ENCODE results near the gene PRR3. TPM values are rescaled to one million over a fixed set of nuclear protein-coding genes. Genes with fewer than 3 reads are reported as not detected.
A peak's percentile ranks its signal among the peaks of the same experiment; 100 is the strongest.

PRR3 gene
- total and polyA plus RNA-seq, 2 of the 13 experiments (the other 11 are each of a cell fraction or from before 2014, with no cell fraction given), result 14.6 to 21.2 TPM

- TF ChIP-seq ELK4 (CRISPR knock-in tag; IDR thresholded peaks at IDR 0.05; ENCODE audit: borderline replicate concordance) (no peak), ZMAT3 (CRISPR knock-in tag; conservative IDR thresholded peaks at IDR 0.05) (0 out of 2 replicates have a peak, but pooled peaks have one; percentile 53), ZNF552 (CRISPR knock-in tag; IDR thresholded peaks at IDR 0.05; ENCODE audit: borderline replicate concordance) (no peak), ZNF318 (CRISPR knock-in tag; IDR thresholded peaks at IDR 0.05) (no peak), ZBTB37 (CRISPR knock-in tag; IDR thresholded peaks at IDR 0.05) (no peak), ZNF557 (CRISPR knock-in tag; IDR thresholded peaks at IDR 0.05) (no peak), SRF (IDR thresholded peaks at IDR 0.05; ENCODE audit: low read depth, low read length) (no peak), AGO1 (IDR thresholded peaks at IDR 0.05; ENCODE audit: low read depth, low read length, poor library complexity, severe bottlenecking) (no peak), ZIK1 (CRISPR knock-in tag; IDR thresholded peaks at IDR 0.05; ENCODE audit: borderline replicate concordance, low read depth) (no peak), ZNF282 (IDR thresholded peaks at IDR 0.05; ENCODE audit: partially characterized antibody) (no peak), FOXP1 (IDR thresholded peaks at IDR 0.05) (no peak), FOXP1 (CRISPR knock-in tag; IDR thresholded peaks at IDR 0.05) (0 out of 2 replicates have a peak, but pooled peaks have one; percentile 52), KDM6A (CRISPR knock-in tag; IDR thresholded peaks at IDR 0.05; ENCODE audit: low read depth) (no peak), ZNF10 (CRISPR knock-in tag; IDR thresholded peaks at IDR 0.05; ENCODE audit: borderline replicate concordance, low read depth) (no peak), ATF6 (CRISPR knock-in tag; conservative IDR thresholded peaks at IDR 0.05) (no peak)
- TF ChIP-seq, protein P1, sequence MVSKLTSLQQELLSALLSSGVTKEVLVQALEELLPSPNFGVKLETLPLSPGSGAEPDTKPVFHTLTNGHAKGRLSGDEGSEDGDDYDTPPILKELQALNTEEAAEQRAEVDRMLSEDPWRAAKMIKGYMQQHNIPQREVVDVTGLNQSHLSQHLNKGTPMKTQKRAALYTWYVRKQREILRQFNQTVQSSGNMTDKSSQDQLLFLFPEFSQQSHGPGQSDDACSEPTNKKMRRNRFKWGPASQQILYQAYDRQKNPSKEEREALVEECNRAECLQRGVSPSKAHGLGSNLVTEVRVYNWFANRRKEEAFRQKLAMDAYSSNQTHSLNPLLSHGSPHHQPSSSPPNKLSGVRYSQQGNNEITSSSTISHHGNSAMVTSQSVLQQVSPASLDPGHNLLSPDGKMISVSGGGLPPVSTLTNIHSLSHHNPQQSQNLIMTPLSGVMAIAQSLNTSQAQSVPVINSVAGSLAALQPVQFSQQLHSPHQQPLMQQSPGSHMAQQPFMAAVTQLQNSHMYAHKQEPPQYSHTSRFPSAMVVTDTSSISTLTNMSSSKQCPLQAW (CRISPR knock-in tag; IDR thresholded peaks at IDR 0.05), result no peak
Measured at GRCh38 chr6:30530014-30530413, 27.1 kb upstream of the PRR3 start (continued).
